ENCODE measurements around the gene RAD51D. TPM values are rescaled to one million over a fixed set of nuclear protein-coding genes. Genes with fewer than 3 reads are reported as not detected.

The RAD51D gene
- total and polyA plus RNA-seq, 4 donors, result 3.4 to 6.1 (median 3.7) TPM

DNA sequence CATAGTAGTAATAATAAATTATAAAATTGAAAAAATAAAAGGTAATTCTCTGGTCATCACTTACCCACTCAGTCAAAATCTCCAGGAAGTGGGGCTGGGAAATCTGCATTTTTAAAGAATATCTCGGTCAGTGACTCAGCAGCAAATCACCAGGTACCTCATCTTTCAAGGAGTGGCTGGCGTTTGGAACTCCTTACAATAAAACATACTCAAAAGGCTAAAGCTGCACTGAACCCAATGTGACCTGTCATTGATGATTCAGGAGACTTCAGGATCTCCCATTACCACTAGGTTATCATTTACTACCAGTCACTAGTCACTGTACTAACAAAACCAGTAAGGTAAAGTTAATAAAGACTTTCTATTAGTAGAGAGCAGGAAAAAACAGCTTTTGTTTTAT, 34.7 kb downstream of the RAD51D start:
- no peak overlapping the region for H3K9ac ChIP-seq (ENCODE audit: low read depth in 1 of 2, low read length in 2 of 2)
- H3K36me3 ChIP-seq (ENCODE audit: control insufficient read depth in 4 of 4, insufficient read depth in 3 of 4, low read depth in 1 of 4, low read length in 3 of 4), result no peaks in the 10 kb centered on the region
- no peaks in the 10 kb centered on the region for H3K9me3 ChIP-seq (ENCODE audit: control insufficient read depth in 4 of 4, low read length in 3 of 4)
- DNase-seq (ENCODE audit: low spot score), result no peak
- no peaks in the 10 kb centered on the region for H3K27me3 ChIP-seq (ENCODE audit: control insufficient read depth in 4 of 4, insufficient read depth in 4 of 4, low read length in 3 of 4)
- TF ChIP-seq, protein P1, sequence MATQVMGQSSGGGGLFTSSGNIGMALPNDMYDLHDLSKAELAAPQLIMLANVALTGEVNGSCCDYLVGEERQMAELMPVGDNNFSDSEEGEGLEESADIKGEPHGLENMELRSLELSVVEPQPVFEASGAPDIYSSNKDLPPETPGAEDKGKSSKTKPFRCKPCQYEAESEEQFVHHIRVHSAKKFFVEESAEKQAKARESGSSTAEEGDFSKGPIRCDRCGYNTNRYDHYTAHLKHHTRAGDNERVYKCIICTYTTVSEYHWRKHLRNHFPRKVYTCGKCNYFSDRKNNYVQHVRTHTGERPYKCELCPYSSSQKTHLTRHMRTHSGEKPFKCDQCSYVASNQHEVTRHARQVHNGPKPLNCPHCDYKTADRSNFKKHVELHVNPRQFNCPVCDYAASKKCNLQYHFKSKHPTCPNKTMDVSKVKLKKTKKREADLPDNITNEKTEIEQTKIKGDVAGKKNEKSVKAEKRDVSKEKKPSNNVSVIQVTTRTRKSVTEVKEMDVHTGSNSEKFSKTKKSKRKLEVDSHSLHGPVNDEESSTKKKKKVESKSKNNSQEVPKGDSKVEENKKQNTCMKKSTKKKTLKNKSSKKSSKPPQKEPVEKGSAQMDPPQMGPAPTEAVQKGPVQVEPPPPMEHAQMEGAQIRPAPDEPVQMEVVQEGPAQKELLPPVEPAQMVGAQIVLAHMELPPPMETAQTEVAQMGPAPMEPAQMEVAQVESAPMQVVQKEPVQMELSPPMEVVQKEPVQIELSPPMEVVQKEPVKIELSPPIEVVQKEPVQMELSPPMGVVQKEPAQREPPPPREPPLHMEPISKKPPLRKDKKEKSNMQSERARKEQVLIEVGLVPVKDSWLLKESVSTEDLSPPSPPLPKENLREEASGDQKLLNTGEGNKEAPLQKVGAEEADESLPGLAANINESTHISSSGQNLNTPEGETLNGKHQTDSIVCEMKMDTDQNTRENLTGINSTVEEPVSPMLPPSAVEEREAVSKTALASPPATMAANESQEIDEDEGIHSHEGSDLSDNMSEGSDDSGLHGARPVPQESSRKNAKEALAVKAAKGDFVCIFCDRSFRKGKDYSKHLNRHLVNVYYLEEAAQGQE (IDR thresholded peaks at IDR 0.05), result no peak
- H3K27ac ChIP-seq (ENCODE audit: low read depth in 1 of 2, low read length in 2 of 2), result no peak overlapping the region
- WGBS, result 82% methylated on average over 2 of the region's 2 CpGs
- peaks cover 5 to 28% (median 13%) of the 10 kb centered on the region in 4 donors for H3K4me1 ChIP-seq (ENCODE audit: control insufficient read depth in 4 of 4, insufficient read depth in 4 of 4, low read length in 3 of 4)
- no peak overlapping the region for H3K4me3 ChIP-seq (ENCODE audit: low read depth in 1 of 3, low read length in 3 of 3)

DNA sequence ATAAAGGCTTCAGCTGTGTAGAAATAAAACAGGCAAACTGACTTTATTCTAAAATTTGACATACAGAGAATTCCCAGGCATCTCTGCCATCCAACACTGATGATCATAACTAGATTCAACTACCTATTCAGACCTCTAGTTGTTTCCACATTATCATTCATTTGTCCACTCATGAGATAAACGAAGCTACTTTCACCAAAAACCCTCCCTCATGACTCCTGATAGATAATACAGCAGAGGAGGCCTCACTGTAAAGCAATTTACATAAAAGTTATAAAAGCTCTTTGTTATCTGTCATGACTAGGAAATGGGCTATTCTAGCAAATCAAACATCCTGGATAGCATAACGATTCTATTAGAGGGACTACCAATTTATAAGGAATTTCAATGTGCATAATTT, 36.6 kb downstream of the RAD51D start:
- no peak for TF ChIP-seq NR2F2 (IDR thresholded peaks at IDR 0.05)
- TF ChIP-seq, protein P2, sequence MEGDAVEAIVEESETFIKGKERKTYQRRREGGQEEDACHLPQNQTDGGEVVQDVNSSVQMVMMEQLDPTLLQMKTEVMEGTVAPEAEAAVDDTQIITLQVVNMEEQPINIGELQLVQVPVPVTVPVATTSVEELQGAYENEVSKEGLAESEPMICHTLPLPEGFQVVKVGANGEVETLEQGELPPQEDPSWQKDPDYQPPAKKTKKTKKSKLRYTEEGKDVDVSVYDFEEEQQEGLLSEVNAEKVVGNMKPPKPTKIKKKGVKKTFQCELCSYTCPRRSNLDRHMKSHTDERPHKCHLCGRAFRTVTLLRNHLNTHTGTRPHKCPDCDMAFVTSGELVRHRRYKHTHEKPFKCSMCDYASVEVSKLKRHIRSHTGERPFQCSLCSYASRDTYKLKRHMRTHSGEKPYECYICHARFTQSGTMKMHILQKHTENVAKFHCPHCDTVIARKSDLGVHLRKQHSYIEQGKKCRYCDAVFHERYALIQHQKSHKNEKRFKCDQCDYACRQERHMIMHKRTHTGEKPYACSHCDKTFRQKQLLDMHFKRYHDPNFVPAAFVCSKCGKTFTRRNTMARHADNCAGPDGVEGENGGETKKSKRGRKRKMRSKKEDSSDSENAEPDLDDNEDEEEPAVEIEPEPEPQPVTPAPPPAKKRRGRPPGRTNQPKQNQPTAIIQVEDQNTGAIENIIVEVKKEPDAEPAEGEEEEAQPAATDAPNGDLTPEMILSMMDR (IDR thresholded peaks at IDR 0.05; ENCODE audit: low read depth, low read length, missing input control), result no peak
- TF ChIP-seq, protein P3, sequence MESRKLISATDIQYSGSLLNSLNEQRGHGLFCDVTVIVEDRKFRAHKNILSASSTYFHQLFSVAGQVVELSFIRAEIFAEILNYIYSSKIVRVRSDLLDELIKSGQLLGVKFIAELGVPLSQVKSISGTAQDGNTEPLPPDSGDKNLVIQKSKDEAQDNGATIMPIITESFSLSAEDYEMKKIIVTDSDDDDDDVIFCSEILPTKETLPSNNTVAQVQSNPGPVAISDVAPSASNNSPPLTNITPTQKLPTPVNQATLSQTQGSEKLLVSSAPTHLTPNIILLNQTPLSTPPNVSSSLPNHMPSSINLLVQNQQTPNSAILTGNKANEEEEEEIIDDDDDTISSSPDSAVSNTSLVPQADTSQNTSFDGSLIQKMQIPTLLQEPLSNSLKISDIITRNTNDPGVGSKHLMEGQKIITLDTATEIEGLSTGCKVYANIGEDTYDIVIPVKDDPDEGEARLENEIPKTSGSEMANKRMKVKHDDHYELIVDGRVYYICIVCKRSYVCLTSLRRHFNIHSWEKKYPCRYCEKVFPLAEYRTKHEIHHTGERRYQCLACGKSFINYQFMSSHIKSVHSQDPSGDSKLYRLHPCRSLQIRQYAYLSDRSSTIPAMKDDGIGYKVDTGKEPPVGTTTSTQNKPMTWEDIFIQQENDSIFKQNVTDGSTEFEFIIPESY (IDR thresholded peaks at IDR 0.05), result no peak
- TF ChIP-seq EGR1 (IDR thresholded peaks at IDR 0.05; ENCODE audit: low read depth in 2 of 2), result no peak
- TF ChIP-seq HNF4A (conservative IDR thresholded peaks at IDR 0.05), result no peak
- no peak for TF ChIP-seq JUND (IDR thresholded peaks at IDR 0.05)
- no peak for TF ChIP-seq GABPA (IDR thresholded peaks at IDR 0.05 in 1 of 2, conservative IDR thresholded peaks at IDR 0.05 in 1 of 2)
- H3K27me3 ChIP-seq (ENCODE audit: control insufficient read depth in 4 of 4, insufficient read depth in 4 of 4, low read length in 3 of 4), result no peaks in the 10 kb centered on the region
- no peak overlapping the region for H3K9ac ChIP-seq (ENCODE audit: low read depth in 1 of 2, low read length in 2 of 2)
- H3K9me3 ChIP-seq (ENCODE audit: control insufficient read depth in 4 of 4, low read length in 3 of 4), result no peaks in the 10 kb centered on the region
- DNase-seq (ENCODE audit: low spot score), result no peak
- peaks cover 5 to 20% (median 14%) of the 10 kb centered on the region in 4 donors for H3K4me1 ChIP-seq (ENCODE audit: control insufficient read depth in 4 of 4, insufficient read depth in 4 of 4, low read length in 3 of 4)
- no peaks in the 10 kb centered on the region for H3K36me3 ChIP-seq (ENCODE audit: control insufficient read depth in 4 of 4, insufficient read depth in 3 of 4, low read depth in 1 of 4, low read length in 3 of 4)
- no peak overlapping the region for H3K4me3 ChIP-seq (ENCODE audit: low read depth in 1 of 3, low read length in 3 of 3)
- 70% methylated on average over 2 of the region's 2 CpGs for WGBS
- no peak overlapping the region for H3K27ac ChIP-seq (ENCODE audit: low read depth in 1 of 2, low read length in 2 of 2)

DNA sequence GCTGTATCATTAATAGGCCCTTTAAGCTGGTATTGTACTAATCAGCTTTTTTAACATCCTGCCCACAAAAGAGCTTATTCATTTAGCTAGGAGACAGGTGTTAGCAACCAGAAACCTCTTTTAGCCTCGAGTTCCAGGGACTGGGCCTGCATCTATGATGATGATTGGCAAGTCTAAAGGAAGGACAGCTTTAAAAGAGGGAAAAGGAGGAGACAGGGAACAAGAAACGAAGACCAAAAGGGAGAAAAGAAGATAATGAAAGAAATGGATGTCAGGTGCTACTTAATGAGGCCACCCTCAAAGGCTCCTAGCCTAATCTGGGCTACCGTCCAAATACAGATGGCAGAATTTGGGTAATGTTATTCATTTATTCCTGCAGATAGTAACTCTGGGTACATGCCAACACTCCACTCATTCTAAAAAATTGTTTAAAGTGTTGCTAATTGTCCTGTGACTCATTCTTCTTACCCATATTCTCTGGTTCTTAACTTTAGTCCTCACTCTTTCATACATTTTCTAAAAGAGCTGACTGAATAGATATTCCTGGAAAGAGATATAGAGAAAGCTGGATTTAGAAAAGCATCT, 37.5 kb downstream of the RAD51D start:
- H3K27me3 ChIP-seq (ENCODE audit: control insufficient read depth in 4 of 4, insufficient read depth in 4 of 4, low read length in 3 of 4), result no peaks in the 10 kb centered on the region
- H3K9ac ChIP-seq (ENCODE audit: low read depth in 1 of 2, low read length in 2 of 2), result no peak overlapping the region
- no peaks in the 10 kb centered on the region for H3K36me3 ChIP-seq (ENCODE audit: control insufficient read depth in 4 of 4, insufficient read depth in 3 of 4, low read depth in 1 of 4, low read length in 3 of 4)
- H3K4me3 ChIP-seq (ENCODE audit: low read depth in 1 of 3, low read length in 3 of 3), result no peak overlapping the region
- 63% methylated on average over 3 of the region's 3 CpGs for WGBS
- H3K9me3 ChIP-seq (ENCODE audit: control insufficient read depth in 4 of 4, low read length in 3 of 4), result no peaks in the 10 kb centered on the region
- TF ChIP-seq NR2F2 (IDR thresholded peaks at IDR 0.05) (no peak), HNF4G (IDR thresholded peaks at IDR 0.05) (no peak)
- DNase-seq (ENCODE audit: low spot score), result no peak
- peaks cover 5 to 13% (median 12%) of the 10 kb centered on the region in 4 donors for H3K4me1 ChIP-seq (ENCODE audit: control insufficient read depth in 4 of 4, insufficient read depth in 4 of 4, low read length in 3 of 4)
- no peak overlapping the region for H3K27ac ChIP-seq (ENCODE audit: low read depth in 1 of 2, low read length in 2 of 2)

All from liver (tissue), 9 donors.